Measurements from ENCODE around the gene RNASEH2B. TPM values are rescaled to one million over a fixed set of nuclear protein-coding genes. Genes with fewer than 3 reads are reported as not detected.

The RNASEH2B gene
- total and polyA plus RNA-seq, 2 experiments from 2014 or later, result 22.3 to 30.9 TPM

- no peak overlapping the region for H3K4me3 ChIP-seq
- TF ChIP-seq CTCF (IDR thresholded peaks at IDR 0.05; ENCODE audit: poor library complexity) (no peak), EZH2phosphoT487 (IDR thresholded peaks at IDR 0.05; ENCODE audit: low read depth, severe bottlenecking, unreplicated experiment) (no peak), EZH2 (IDR thresholded peaks at IDR 0.05; ENCODE audit: borderline replicate concordance) (no peak)
- no peaks in the 10 kb centered on the region for H4K20me1 ChIP-seq (ENCODE audit: insufficient read depth, poor library complexity, severe bottlenecking)
- no peak overlapping the region for H3K27ac ChIP-seq
- H3K4me1 ChIP-seq (ENCODE audit: insufficient read depth), result no peaks in the 10 kb centered on the region
- H3K36me3 ChIP-seq (replicated peaks; ENCODE audit: insufficient read depth, low read depth), result no peaks in the 10 kb centered on the region
- H3K9me3 ChIP-seq (ENCODE audit: low read depth), result no peaks in the 10 kb centered on the region
- 81% methylated on average over 3 of the region's 3 CpGs for WGBS (ENCODE audit: low lambda C conversion rate, missing lambda C conversion rate)
- H3K27me3 ChIP-seq, result no peaks in the 10 kb centered on the region
- H3K79me2 ChIP-seq, result no peaks in the 10 kb centered on the region
- H2AFZ ChIP-seq, result no peak overlapping the region
- no peak for DNase-seq (ENCODE audit: low spot score)
- H3K9me2 ChIP-seq (replicated peaks; ENCODE audit: insufficient read depth), result no peaks in the 10 kb centered on the region
- H3K4me2 ChIP-seq, result no peak overlapping the region
Measured at GRCh38 chr13:50942630-50943311, 33.2 kb downstream of the RNASEH2B start.

GRCh38 chr13:50945669-50946068, 36.1 kb downstream of the RNASEH2B start:
- H3K9me3 ChIP-seq (ENCODE audit: low read depth), result no peaks in the 10 kb centered on the region
- no peak overlapping the region for H3K4me2 ChIP-seq
- TF ChIP-seq CTCF (IDR thresholded peaks at IDR 0.05; ENCODE audit: poor library complexity) (no peak), EZH2phosphoT487 (IDR thresholded peaks at IDR 0.05; ENCODE audit: low read depth, severe bottlenecking, unreplicated experiment) (no peak), EZH2 (IDR thresholded peaks at IDR 0.05; ENCODE audit: borderline replicate concordance) (no peak)
- DNase-seq (ENCODE audit: low spot score), result no peak
- WGBS (ENCODE audit: low lambda C conversion rate, missing lambda C conversion rate), result 100% methylated on average over 1 of the region's 1 CpG
- H3K79me2 ChIP-seq, result no peaks in the 10 kb centered on the region
- no peak overlapping the region for H3K27ac ChIP-seq
- H3K36me3 ChIP-seq (replicated peaks; ENCODE audit: insufficient read depth, low read depth), result no peaks in the 10 kb centered on the region
- H3K9me2 ChIP-seq (replicated peaks; ENCODE audit: insufficient read depth), result no peaks in the 10 kb centered on the region
- no peak overlapping the region for H2AFZ ChIP-seq
- no peaks in the 10 kb centered on the region for H3K27me3 ChIP-seq
- H3K4me3 ChIP-seq, result no peak overlapping the region
- no peaks in the 10 kb centered on the region for H4K20me1 ChIP-seq (ENCODE audit: insufficient read depth, poor library complexity, severe bottlenecking)
- no peaks in the 10 kb centered on the region for H3K4me1 ChIP-seq (ENCODE audit: insufficient read depth)

- H3K4me3 ChIP-seq, result no peak overlapping the region
- H3K4me2 ChIP-seq, result no peak overlapping the region
- no peaks in the 10 kb centered on the region for H3K27me3 ChIP-seq
- no peaks in the 10 kb centered on the region for H3K79me2 ChIP-seq
- WGBS (ENCODE audit: low lambda C conversion rate, missing lambda C conversion rate), result 66% methylated on average over 1 of the region's 1 CpG
- no peaks in the 10 kb centered on the region for H3K9me2 ChIP-seq (replicated peaks; ENCODE audit: insufficient read depth)
- H2AFZ ChIP-seq, result no peak overlapping the region
- H4K20me1 ChIP-seq (ENCODE audit: insufficient read depth, poor library complexity, severe bottlenecking), result no peaks in the 10 kb centered on the region
- DNase-seq (ENCODE audit: low spot score), result no peak
- no peaks in the 10 kb centered on the region for H3K9me3 ChIP-seq (ENCODE audit: low read depth)
- no peaks in the 10 kb centered on the region for H3K36me3 ChIP-seq (replicated peaks; ENCODE audit: insufficient read depth, low read depth)
- TF ChIP-seq EZH2phosphoT487 (IDR thresholded peaks at IDR 0.05; ENCODE audit: low read depth, severe bottlenecking, unreplicated experiment), result no peak
- TF ChIP-seq CTCF (IDR thresholded peaks at IDR 0.05; ENCODE audit: poor library complexity), result no peak
- no peak for TF ChIP-seq EZH2 (IDR thresholded peaks at IDR 0.05; ENCODE audit: borderline replicate concordance)
- H3K27ac ChIP-seq, result no peak overlapping the region
- no peaks in the 10 kb centered on the region for H3K4me1 ChIP-seq (ENCODE audit: insufficient read depth)
Measured at GRCh38 chr13:50948601-50949000, 39.0 kb downstream of the RNASEH2B start.
